Peyer's patch (tissue), 4 donors: ENCODE data around the gene IL1RL2. TPM values are rescaled to one million over a fixed set of nuclear protein-coding genes. Genes with fewer than 3 reads are reported as not detected.

Experiments used
- DNase-seq, 3 donors: peaks; one replicate each; pipeline ENCODE4 v3.0.0-alpha.2; 2017 to 2019
- H3K27ac ChIP-seq, 4 donors: fragments of 200-600 bp; sonication (generic); one replicate each; pipeline ENCODE4 v1.5.1; 2016 to 2019
- H3K27me3 ChIP-seq, 2 donors: fragments of 200-600 bp; sonication (generic); one replicate each; pipeline ENCODE4 v1.5.1; 2019
- H3K36me3 ChIP-seq, 3 donors: fragments of 200-600 bp; sonication (generic); one replicate each; pipeline ENCODE4 v1.5.1; 2016 to 2019
- H3K4me1 ChIP-seq, 4 donors: fragments of 200-600 bp; sonication (generic); one replicate each; pipeline ENCODE4 v1.5.1; 2016 to 2019
- H3K4me3 ChIP-seq, 4 donors: fragments of 200-600 bp; sonication (generic); 1 replicate in 3 of 4; 2 replicates in 1 of 4; pipeline ENCODE4 v1.5.1; 2016 to 2019; ENCODE audit warnings: mild to moderate bottlenecking in 1 of 4
- H3K9me3 ChIP-seq, 4 donors: fragments of 200-600 bp; sonication (generic); one replicate each; pipeline ENCODE4 v1.5.1; 2016 to 2019; ENCODE audit warnings: mild to moderate bottlenecking in 1 of 4
- CTCF ChIP-seq, 6 experiments: fragments of 450-650 bp in 4 of 6; fragments of 200-600 bp in 2 of 6; sonication (generic) in 1 of 6; IDR thresholded peaks; one replicate each; pipeline ENCODE4 v1.5.1; 2017 to 2019; ENCODE audit warnings: antibody characterized with exemption in 6 of 6, mild to moderate bottlenecking in 3 of 6, moderate library complexity in 1 of 6
- POLR2A ChIP-seq, 2 donors: fragments of 450-650 bp; IDR thresholded peaks; one replicate each; pipeline ENCODE4 v1.5.1; 2017; ENCODE audit warnings: antibody characterized with exemption in 2 of 2, mild to moderate bottlenecking in 2 of 2, moderate library complexity in 2 of 2
- total RNA-seq, 4 donors: library from RNA; depleted of rRNA; stranded (reverse); fragments of >200 nt; gene quantifications; one replicate each; pipeline ENCODE4 v1.1.0, GENCODE V29; 2016

Gene IL1RL2
- total RNA-seq, 4 donors from 2014 or later: 0.57 to 2.5 TPM; not detected in 2

GRCh38 chr2:102177814-102178478 is 8.9 kb upstream of the IL1RL2 start:
- no peak for DNase-seq
- H3K9me3 ChIP-seq: no peaks in the 10 kb centered on the region
- no peak overlapping the region for H3K4me3 ChIP-seq
- peaks cover 0 to 6% (median 0%) of the 10 kb centered on the region in 3 donors for H3K36me3 ChIP-seq
- H3K4me1 ChIP-seq: no peaks in the 10 kb centered on the region
- TF ChIP-seq POLR2A (IDR thresholded peaks at IDR 0.05): no peak
- TF ChIP-seq CTCF (IDR thresholded peaks at IDR 0.05): no peak
- H3K27me3 ChIP-seq: no peaks in the 10 kb centered on the region
- H3K27ac ChIP-seq: no peak overlapping the region

- Histone ChIP-seq H3K4me1 (no peaks in the 10 kb centered on the region), H3K27me3 (no peaks in the 10 kb centered on the region), H3K27ac (no peak overlapping the region), H3K9me3 (no peaks in the 10 kb centered on the region), H3K4me3 (no peak overlapping the region), H3K36me3 (peaks cover 0 to 6% (median 0%) of the 10 kb centered on the region in 3 donors)
- no peak for TF ChIP-seq CTCF (IDR thresholded peaks at IDR 0.05)
- no peak for TF ChIP-seq POLR2A (IDR thresholded peaks at IDR 0.05)
- no peak for DNase-seq
Measured at GRCh38 chr2:102179061-102179460, 7.8 kb upstream of the IL1RL2 start.

- H3K4me1 ChIP-seq: no peaks in the 10 kb centered on the region
- TF ChIP-seq POLR2A (IDR thresholded peaks at IDR 0.05) (no peak), CTCF (IDR thresholded peaks at IDR 0.05) (no peak)
- H3K27ac ChIP-seq: no peak overlapping the region
- H3K4me3 ChIP-seq: no peak overlapping the region
- peaks cover 0 to 6% (median 0%) of the 10 kb centered on the region in 3 donors for H3K36me3 ChIP-seq
- H3K9me3 ChIP-seq: no peaks in the 10 kb centered on the region
- no peaks in the 10 kb centered on the region for H3K27me3 ChIP-seq
- DNase-seq: no peak
Measured at GRCh38 chr2:102179788-102180686, 6.8 kb upstream of the IL1RL2 start.

GRCh38 chr2:102180687-102180999 is 6.2 kb upstream of the IL1RL2 start:
- no peaks in the 10 kb centered on the region for H3K9me3 ChIP-seq
- H3K4me3 ChIP-seq: no peak overlapping the region
- H3K36me3 ChIP-seq: peaks cover 0 to 6% (median 0%) of the 10 kb centered on the region in 3 donors
- no peaks in the 10 kb centered on the region for H3K4me1 ChIP-seq
- no peak for DNase-seq
- no peak overlapping the region for H3K27ac ChIP-seq
- no peak for TF ChIP-seq CTCF (IDR thresholded peaks at IDR 0.05)
- TF ChIP-seq POLR2A (IDR thresholded peaks at IDR 0.05): no peak
- H3K27me3 ChIP-seq: no peaks in the 10 kb centered on the region

- no peak overlapping the region for H3K27ac ChIP-seq
- no peak for DNase-seq
- no peaks in the 10 kb centered on the region for H3K4me1 ChIP-seq
- H3K36me3 ChIP-seq: peaks cover 0 to 4% (median 0%) of the 10 kb centered on the region in 3 donors
- H3K4me3 ChIP-seq: no peak overlapping the region
- no peaks in the 10 kb centered on the region for H3K9me3 ChIP-seq
- no peak for TF ChIP-seq POLR2A (IDR thresholded peaks at IDR 0.05)
- no peak for TF ChIP-seq CTCF (IDR thresholded peaks at IDR 0.05)
- no peaks in the 10 kb centered on the region for H3K27me3 ChIP-seq
Measured at GRCh38 chr2:102181376-102181775, 5.4 kb upstream of the IL1RL2 start.
